GM19240 (cell line): ENCODE measurements around the gene ACOT4.
A peak's percentile ranks its signal among the peaks of the same experiment; 100 is the strongest.
"Not testable (repeated sequence)": the region's sequence is repeated elsewhere in the genome, so short reads cannot be mapped to it uniquely, and the experiment has no call there.

Source experiments
- DNase-seq: peaks from one replicate; pipeline ENCODE4 v3.0.0; 2011; ENCODE audit warnings: low spot score; ENCODE audit not compliant: insufficient read length

Gene ACOT4

DNA sequence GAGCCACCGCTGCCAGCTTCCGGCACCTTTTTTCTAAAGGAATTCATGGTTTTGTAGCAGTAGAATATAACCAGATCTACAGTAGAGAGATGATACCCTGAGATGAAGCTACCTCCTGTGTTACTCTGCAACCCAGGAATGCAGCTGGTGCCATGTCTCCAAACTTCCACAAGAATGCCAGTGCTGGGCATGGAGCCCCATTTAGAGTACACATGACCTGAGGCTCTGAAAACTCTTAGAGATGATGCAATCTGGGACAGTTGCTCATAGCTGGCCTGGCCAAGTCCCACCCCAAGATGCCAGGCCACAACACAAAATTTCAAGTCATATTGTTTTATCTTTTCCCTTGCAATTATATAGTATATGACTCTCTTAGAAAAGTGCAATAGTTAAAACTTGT is 14.5 kb upstream of the ACOT4 start:
- DNase-seq = not testable (repeated sequence)

GRCh38 chr14:73582102-73582979 is 9.3 kb upstream of the ACOT4 start:
- DNase-seq = not testable (repeated sequence)

GRCh38 chr14:73588695-73589094 is 3.0 kb upstream of the ACOT4 start:
- no peak for DNase-seq

- DNase-seq = no peak
Measured at GRCh38 chr14:73589116-73589515, 2.6 kb upstream of the ACOT4 start.

GRCh38 chr14:73590673-73591004 is 1.0 kb upstream of the ACOT4 start:
- DNase-seq = not testable (repeated sequence)

- DNase-seq = no peak
Measured at GRCh38 chr14:73594491-73594890, 2.8 kb downstream of the ACOT4 start.

- no peak for DNase-seq
Measured at GRCh38 chr14:73599499-73599898, 7.8 kb downstream of the ACOT4 start.

DNA sequence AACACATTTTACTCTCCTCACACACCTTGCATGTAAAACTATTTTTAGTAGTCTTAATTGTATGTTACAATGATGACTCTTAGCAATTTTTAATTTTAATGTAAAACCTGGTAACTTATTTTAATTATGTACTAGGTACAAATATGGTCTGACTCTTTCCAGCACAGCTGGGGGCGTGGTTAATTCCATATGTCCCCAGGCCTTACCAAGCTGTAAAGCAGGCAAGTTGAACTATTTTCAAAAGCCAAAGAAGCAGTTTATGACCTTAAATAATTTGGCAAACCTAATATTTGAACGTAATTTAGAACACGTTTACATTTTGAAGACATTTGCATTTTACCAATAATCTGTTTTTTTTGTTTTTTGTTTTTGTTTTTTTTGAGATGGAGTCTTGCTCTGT is 11.3 kb downstream of the ACOT4 start:
- DNase-seq = no peak

GRCh38 chr14:73606271-73606670 is 14.6 kb downstream of the ACOT4 start:
- DNase-seq = no peak

GRCh38 chr14:73607241-73607640 is 15.6 kb downstream of the ACOT4 start:
- DNase-seq = no peak

GRCh38 chr14:73610687-73611086 is 19.0 kb downstream of the ACOT4 start:
- DNase-seq = no peak

GRCh38 chr14:73612339-73613045 is 20.8 kb downstream of the ACOT4 start, which contains the start of gene ACOT6:
ACOT6 (plus strand) TSS chr14:73612517; CDS start chr14:73612572, 55 bp downstream.
- peak; percentile 36 for DNase-seq

GRCh38 chr14:73613046-73613383 is 21.3 kb downstream of the ACOT4 start:
- DNase-seq = no peak

DNA sequence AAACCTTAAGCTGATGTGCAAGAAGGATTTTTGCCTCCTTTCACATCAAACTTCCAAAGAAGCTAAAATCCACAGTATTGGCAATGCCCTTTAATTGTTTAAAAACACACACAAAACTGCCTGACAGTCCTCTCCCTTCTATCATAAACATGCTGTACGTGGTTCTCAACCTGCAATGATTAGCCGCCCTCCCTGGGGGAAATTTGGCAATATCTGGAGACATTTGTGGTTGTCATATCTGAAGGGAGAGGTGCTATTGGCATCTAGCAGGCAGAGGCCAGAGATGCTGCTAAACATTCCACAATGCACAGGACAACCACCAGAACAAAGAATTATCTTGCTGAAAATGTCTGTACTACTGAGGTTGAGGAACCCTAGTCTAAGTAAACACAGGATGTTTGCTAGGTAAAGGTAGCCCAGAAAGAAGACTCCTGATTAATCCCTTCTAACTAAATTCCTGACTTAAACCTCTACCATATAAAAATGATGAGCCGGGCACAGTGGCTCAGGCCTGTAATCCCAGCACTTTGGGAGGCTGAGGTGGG is 21.8 kb downstream of the ACOT4 start:
- no peak for DNase-seq

GRCh38 chr14:73616831-73617230 is 25.2 kb downstream of the ACOT4 start:
- DNase-seq = no peak

DNA sequence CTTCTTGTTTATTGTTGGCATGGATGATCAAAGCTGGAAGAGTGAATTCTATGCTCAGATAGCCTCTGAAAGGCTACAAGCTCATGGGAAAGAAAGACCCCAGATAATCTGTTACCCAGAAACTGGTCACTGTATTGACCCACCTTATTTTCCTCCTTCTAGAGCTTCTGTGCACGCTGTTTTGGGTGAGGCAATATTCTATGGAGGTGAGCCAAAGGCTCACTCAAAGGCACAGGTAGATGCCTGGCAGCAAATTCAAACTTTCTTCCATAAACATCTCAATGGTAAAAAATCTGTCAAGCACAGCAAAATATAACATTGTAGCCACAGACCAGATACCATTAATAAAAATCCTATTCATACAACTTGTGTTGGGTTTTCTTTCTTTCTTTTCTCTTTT is 27.9 kb downstream of the ACOT4 start:
- DNase-seq = no peak

GRCh38 chr14:73620268-73620667 is 28.6 kb downstream of the ACOT4 start:
- DNase-seq = no peak

GRCh38 chr14:73623504-73624054 is 31.9 kb downstream of the ACOT4 start:
- DNase-seq = no peak

DNA sequence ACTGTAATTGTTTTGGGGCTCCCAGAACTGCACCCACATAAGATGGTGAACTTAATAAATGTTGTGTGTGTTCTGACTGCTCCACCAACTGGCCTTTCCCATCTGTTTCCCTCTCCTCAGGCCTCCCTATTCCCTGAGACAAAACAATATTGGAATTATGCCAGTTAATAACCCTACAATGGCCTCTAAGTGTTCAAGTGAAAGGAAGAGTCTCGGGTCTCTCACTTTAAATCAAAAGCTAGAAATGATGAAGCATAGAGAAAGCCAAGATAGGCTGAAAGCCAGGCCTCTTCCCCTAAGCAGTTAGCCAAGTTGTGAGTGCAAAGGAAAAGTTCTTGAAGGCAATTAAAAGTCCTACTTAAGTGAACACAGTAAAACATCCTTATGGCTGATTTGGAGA is 34.0 kb downstream of the ACOT4 start:
- DNase-seq = no peak

- DNase-seq = no peak
Measured at GRCh38 chr14:73627151-73627558, 35.5 kb downstream of the ACOT4 start.

DNA sequence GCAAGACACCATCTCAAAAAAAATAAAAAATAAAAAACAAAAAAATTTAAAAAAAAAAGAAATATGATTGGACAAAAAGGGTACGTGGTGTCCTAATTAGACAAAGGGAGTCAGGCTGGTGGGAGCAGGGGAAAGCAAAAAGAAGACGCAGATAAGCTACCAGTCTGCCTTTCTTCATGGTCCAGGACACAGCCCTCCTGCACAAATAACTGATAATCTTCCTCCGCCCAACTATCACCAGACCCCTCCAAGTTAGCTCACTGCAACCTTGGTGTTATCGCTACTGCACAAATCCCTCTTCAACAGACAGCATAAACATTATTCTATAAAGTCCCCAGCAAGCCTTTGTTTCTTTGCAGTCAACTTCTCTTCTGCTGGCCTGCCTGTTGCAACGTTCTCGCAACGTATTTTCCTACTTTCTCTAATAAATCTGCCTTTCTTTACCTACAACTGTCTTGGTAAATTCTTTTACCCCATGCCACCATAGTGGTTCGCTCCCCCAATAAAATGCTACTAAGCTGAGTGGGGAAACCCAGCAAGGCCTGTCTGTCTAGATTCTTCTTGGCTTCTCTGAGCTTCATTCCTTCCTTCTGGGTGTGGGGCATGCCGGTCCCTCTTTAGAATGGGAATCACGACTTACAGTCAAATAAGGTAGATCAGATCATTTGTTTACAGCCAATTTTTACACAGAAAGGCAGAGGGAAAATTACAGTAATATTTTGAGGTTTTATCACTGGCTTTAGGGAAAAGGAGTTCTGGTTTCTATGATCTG is 38.5 kb downstream of the ACOT4 start:
- no peak for DNase-seq
